HG02870 (cell line): Measurements from ENCODE around the gene KIAA0513.

Experiments
- ATAC-seq: cut with Tn5 transposase; IDR thresholded peaks from one replicate; pipeline ENCODE4 v1.9.1; 2021; ENCODE audit warnings: mild to moderate bottlenecking, moderate library complexity; ENCODE audit not compliant: unreplicated experiment

Gene KIAA0513

GRCh38 chr16:85066346-85066885, 38.8 kb downstream of the KIAA0513 start:
- ATAC-seq, result no peak

- no peak for ATAC-seq
Measured at GRCh38 chr16:85067024-85067423, 39.4 kb downstream of the KIAA0513 start.

GRCh38 chr16:85067426-85067825, 39.8 kb downstream of the KIAA0513 start:
- ATAC-seq, result no peak

- no peak for ATAC-seq
Measured at GRCh38 chr16:85068746-85069145, 41.2 kb downstream of the KIAA0513 start.

- ATAC-seq, result no peak
Measured at GRCh38 chr16:85069171-85069570, 41.6 kb downstream of the KIAA0513 start.

GRCh38 chr16:85072076-85072860, 44.7 kb downstream of the KIAA0513 start:
- ATAC-seq, result no peak

- ATAC-seq, result no peak
Measured at GRCh38 chr16:85072947-85073346, 45.4 kb downstream of the KIAA0513 start.

- no peak for ATAC-seq
Measured at GRCh38 chr16:85074225-85074914, 46.8 kb downstream of the KIAA0513 start.

- no peak for ATAC-seq
Measured at GRCh38 chr16:85075236-85075924, 47.8 kb downstream of the KIAA0513 start.

- ATAC-seq, result no peak
Measured at GRCh38 chr16:85077039-85077438, 49.4 kb downstream of the KIAA0513 start.

- no peak for ATAC-seq
Measured at GRCh38 chr16:85077576-85078125, 50.1 kb downstream of the KIAA0513 start.

GRCh38 chr16:85078226-85078625, 50.6 kb downstream of the KIAA0513 start:
- no peak for ATAC-seq

GRCh38 chr16:85078952-85079351, 51.4 kb downstream of the KIAA0513 start:
- no peak for ATAC-seq

- ATAC-seq, result no peak
Measured at GRCh38 chr16:85079785-85080570, 52.4 kb downstream of the KIAA0513 start.

GRCh38 chr16:85081038-85081437, 53.4 kb downstream of the KIAA0513 start:
- no peak for ATAC-seq

- no peak for ATAC-seq
Measured at GRCh38 chr16:85081765-85082164, 54.2 kb downstream of the KIAA0513 start.

- ATAC-seq, result no peak
Measured at GRCh38 chr16:85082173-85083050, 54.8 kb downstream of the KIAA0513 start.

- no peak for ATAC-seq
Measured at GRCh38 chr16:85083051-85083639, 55.5 kb downstream of the KIAA0513 start.
